Stimulated activated CD4-positive, alpha-beta T cell treated with anti-CD3 and anti-CD28 coated beads, Interleukin-12 subunit alpha, Interleukin-12 subunit beta, amount 100 ng/mL, for 24 hours (primary cell): ENCODE data around the gene TSHZ2.
"Not testable (repeated sequence)": the region's sequence is repeated elsewhere in the genome, so short reads cannot be mapped to it uniquely, and the experiment has no call there.

ENCODE experiments used
- DNase-seq, 2 experiments: peaks; one replicate each; pipeline ENCODE4 v3.0.0-alpha.2; 2020; ENCODE audit warnings: low read depth in 2 of 2

The TSHZ2 gene

GRCh38 chr20:53447316-53447715 lies 475.2 kb downstream of the TSHZ2 start:
- DNase-seq, result no peak

- DNase-seq, result no peak
Measured at GRCh38 chr20:53448426-53448825, 476.3 kb downstream of the TSHZ2 start.

DNA sequence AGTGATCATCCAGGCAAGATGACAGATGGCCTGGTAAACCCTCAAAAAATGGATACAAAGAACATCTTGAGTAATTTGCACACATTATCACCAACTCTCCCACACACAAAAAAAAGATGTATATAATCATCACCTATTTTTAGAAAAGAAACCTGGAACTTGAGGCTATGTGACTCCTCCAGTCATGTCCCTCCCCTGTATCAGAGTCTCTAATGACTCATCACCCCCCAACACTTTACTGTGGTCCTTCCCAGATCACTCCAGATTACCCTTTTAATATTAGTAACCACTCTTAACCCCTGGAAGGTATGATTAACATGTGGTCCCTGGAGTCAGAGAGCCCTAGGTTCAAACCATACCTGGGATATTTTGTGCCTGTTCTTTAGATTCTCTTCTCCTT lies 476.7 kb downstream of the TSHZ2 start:
- DNase-seq, result no peak

GRCh38 chr20:53453076-53453475 lies 480.9 kb downstream of the TSHZ2 start:
- no peak for DNase-seq

- DNase-seq, result no peak
Measured at GRCh38 chr20:53454675-53455276, 482.6 kb downstream of the TSHZ2 start.

GRCh38 chr20:53463101-53463972 lies 491.2 kb downstream of the TSHZ2 start:
- DNase-seq, result no peak

GRCh38 chr20:53466279-53466678 lies 494.1 kb downstream of the TSHZ2 start:
- no peak for DNase-seq

GRCh38 chr20:53468587-53468986 lies 496.4 kb downstream of the TSHZ2 start:
- DNase-seq, result no peak

DNA sequence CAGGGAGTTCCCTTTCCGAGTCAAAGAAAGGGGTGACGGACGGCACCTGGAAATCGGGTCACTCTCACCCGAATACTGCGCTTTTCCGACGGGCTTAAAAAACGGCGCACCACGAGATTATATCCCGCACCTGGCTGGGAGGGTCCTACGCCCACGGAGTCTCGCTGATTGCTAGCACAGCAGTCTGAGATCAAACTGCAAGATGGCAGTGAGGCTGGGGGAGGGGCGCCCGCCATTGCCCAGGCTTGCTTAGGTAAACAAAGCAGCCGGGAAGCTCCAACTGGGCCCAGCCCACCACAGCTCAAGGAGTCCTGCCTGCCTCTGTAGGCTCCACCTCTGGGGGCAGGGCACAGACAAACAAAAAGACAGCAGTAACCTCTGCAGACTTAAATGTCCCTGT lies 500.7 kb downstream of the TSHZ2 start:
- not testable (repeated sequence) for DNase-seq

- no peak for DNase-seq
Measured at GRCh38 chr20:53480913-53481312, 508.8 kb downstream of the TSHZ2 start.

DNA sequence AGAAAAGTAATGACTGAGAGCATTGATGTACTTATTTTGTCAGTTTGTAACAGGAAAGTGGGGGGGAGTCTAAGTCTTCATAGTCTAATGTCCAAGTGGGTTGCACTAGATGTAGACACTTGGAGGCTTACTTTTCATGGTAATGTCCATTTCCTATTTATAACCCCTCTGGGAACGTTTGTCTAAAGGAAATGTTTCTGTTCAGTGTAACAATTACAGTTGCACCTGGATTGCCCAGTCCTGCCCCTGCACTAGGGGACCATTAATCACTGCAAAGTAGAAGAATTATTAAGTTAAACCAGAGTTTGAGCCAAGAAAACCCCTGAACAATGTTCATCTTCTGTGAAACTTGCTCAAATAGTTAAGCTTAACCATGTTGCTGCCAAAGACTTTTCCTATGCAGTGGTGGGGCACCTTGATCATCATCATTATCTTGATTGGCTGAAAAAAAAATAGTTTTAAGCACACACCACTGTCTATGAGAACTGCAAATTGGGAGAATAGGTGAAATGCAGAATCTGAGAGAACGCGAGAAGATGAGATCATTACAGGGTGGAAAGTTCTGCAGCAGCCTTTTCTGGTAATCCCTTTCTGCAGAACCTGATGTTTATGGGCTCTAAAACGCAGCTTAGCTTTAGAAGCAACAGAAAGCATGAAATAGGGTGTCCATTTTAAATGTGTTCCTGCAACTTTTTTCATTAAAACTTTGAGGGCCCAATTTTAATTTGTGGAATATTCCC lies 515.5 kb downstream of the TSHZ2 start:
- no peak for DNase-seq

- DNase-seq, result no peak
Measured at GRCh38 chr20:53488775-53489272, 516.7 kb downstream of the TSHZ2 start.

- no peak for DNase-seq
Measured at GRCh38 chr20:53489528-53489927, 517.4 kb downstream of the TSHZ2 start.

DNA sequence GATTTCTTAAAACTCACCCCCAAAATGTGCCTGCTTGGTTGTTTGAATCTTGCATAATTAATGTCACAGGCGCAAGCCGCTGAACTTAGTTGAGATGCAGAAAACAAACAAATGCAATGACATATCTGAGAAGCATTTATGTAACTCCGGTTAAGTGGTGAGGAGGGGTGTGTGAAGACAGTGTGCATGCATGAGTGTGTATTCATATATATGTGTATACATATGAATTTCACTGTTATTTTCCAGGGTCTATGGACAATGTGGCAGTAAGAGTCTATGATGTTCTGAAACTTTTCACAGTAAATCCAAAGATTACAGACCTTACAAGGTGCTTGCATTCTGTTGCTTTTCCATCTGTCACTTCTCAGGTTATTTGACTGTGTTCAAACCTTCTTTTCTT lies 518.5 kb downstream of the TSHZ2 start:
- no peak for DNase-seq

- no peak for DNase-seq
Measured at GRCh38 chr20:53491462-53491861, 519.3 kb downstream of the TSHZ2 start.

DNA sequence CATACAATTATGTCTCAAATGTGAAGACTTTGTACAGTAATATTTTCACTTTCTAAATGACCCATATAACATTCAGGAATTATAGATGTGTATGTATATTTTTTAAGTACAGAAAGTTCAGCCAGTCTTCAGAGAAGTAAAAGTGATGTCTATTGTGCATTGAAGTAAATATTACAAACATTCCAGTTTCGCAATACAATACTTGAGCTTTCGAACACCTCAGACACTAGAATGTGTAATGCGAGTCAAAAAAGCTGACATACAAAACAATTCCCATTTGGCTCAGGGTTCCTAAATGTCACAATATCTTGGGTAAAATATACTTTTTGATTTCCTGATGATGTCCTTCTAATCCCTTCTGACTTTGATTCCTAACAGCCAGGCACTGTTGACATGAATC lies 520.1 kb downstream of the TSHZ2 start:
- no peak for DNase-seq

DNA sequence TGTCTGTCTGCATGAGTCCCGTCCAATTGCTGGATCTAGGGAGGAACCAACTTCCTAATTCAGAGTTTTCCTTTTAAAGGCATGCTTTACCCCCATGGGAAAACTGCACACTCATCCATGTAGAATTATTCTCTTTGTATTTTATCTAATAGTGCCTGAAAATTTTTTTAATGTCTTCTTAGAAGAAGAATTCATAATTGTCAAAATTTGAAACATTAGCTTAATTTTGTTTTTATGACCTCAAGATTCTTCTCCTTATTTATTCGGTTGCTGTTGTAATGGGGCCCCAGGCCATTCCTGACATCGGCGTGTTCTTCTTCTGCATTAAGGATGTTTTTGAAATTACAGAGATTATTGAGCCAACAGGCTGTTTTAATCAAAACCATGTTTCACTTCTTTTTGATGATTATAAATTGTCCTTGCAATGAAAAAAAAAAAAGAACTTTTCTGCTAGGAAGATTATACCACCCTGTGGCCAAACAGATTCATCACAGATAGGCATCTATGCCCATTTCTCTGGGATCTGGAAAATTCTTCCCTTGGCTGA lies 521.2 kb downstream of the TSHZ2 start:
- no peak for DNase-seq

DNA sequence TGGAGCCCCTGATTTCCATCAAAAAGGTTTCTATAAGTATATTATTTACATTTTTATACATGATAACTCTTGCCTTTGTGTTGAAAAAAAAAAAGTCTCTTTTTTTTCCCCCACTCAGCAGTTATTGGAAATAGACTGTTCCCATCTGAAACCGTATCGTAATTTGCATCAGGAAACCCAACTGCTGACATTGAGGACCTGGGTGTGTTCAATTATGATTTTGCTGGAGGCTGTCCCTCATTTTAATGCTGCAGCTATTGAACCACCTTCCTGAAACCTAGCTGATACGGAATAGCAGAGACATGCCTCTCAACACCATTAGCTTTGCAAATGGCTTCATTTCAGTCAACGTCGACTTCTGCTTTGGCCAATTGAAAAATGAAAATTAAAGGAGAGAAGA lies 522.6 kb downstream of the TSHZ2 start:
- no peak for DNase-seq

DNA sequence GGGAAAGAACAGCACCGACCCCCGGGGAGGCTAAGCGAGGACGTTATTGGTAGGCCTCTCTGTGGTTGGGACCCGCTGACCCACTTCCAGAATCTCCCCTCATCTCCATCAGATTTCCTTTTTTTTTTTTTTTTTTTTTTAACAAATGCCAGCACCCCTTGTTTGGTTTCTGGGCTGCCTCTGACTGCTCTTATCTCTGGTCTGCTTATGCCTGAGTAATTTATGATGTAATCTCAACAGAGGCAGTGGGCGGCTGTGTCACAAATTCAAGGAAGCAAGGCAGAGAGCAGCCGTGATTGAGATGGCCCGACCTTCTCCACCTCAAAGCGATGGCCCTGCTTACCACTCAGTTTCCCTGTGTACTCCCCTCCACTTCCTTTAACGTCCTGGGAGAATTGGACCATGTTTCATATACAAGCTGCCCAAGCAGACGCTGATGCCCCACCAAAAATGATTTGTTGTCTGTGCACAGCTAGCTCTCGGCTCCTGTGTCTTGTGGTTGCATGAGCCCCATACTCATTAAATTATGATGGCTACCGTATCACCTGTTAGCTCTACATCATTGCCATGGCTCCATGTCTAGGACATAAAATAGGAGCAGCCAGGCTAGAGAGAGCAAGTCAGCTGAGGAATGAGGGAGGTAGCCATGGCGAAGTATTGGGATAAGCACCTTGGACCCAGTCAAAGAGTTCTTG lies 523.4 kb downstream of the TSHZ2 start:
- DNase-seq, result no peak

- no peak for DNase-seq
Measured at GRCh38 chr20:53497246-53497645, 525.1 kb downstream of the TSHZ2 start.

- no peak for DNase-seq
Measured at GRCh38 chr20:53498341-53498740, 526.2 kb downstream of the TSHZ2 start.

DNA sequence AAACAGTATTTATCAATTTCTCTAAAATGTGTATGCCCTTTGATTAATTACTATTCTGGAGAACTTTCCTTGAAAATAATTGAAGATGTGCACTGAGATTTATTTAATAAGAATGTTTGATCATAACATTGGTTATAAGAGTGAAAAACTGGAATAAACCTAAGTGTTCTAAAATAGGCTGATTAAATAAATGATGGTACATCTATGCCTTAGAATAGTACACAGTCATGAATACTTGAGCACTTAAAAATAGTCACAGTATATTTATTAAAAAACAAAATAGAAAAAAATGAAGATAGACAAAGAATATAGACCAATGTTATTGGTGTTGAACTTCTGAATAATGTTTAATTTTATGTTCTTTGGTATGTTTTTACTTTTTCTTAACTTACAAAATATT lies 528.5 kb downstream of the TSHZ2 start:
- DNase-seq, result no peak
